Left lung (tissue), 8 donors: Measurements from ENCODE around the gene HCAR2. TPM values are rescaled to one million over a fixed set of nuclear protein-coding genes. Genes with fewer than 3 reads are reported as not detected.

ENCODE experiments used
- polyA plus RNA-seq, 6 donors: library from polyadenylated mRNA; unstranded; fragments of 120-200 nt; gene quantifications; one replicate each; pipeline ENCODE4 v1.2.1, GENCODE V29; 2013; ENCODE audit not compliant: insufficient read length in 6 of 6
- total RNA-seq, 2 donors: library from RNA; stranded (reverse); fragmentation: NEBNext Ultra II Directional; extraction: Animal tissue kit (Norgen Biotek cat#: 25700); gene quantifications; one replicate each; pipeline ENCODE4 v1.2.1, GENCODE V29; 2021
- donor health status: DM: no; HTN: yes; CAD: no.
- donor health status: DM: no; HTN: no; CAD: no.

The HCAR2 gene
- total and polyA plus RNA-seq, 8 donors = 0.10 to 5.1 (median 0.25) TPM

Other genes with a start within 250 kb of the HCAR2 start
- 10 to 100 TPM; 18.1 to 19.5 TPM for gene ZCCHC8, start 202.4 kb downstream of the HCAR2 start, total RNA-seq
- 10 to 100 TPM; 45.2 to 59.0 (median 50.8) TPM for gene ZCCHC8, start 202.4 kb downstream of the HCAR2 start, polyA plus RNA-seq
- gene RSRC2, start 176.4 kb downstream of the HCAR2 start, total RNA-seq = 10 to 100 TPM; 49.6 to 63.5 TPM
- gene RSRC2, start 176.4 kb downstream of the HCAR2 start, polyA plus RNA-seq = 100 to 1,000 TPM; 203 to 283 (median 213) TPM
- 10 to 100 TPM; 13.6 to 25.5 TPM for gene KNTC1, start 176.1 kb downstream of the HCAR2 start, total RNA-seq
- 10 to 100 TPM; 44.9 to 64.7 (median 57.2) TPM for gene KNTC1, start 176.1 kb downstream of the HCAR2 start, polyA plus RNA-seq
- gene HCAR3, start 13.5 kb upstream of the HCAR2 start, total RNA-seq = 1 to 10 TPM; 2.1 to 2.8 TPM
- gene HCAR3, start 13.5 kb upstream of the HCAR2 start, polyA plus RNA-seq = under 1 TPM in 4 of 6 donors, not detected in 2; 0.07 to 0.17 (median 0.15) TPM
- under 1 TPM; 0.47 to 0.55 TPM for gene HCAR1, start 27.5 kb upstream of the HCAR2 start, total RNA-seq
- under 1 TPM; 0.29 to 0.66 (median 0.57) TPM for gene HCAR1, start 27.5 kb upstream of the HCAR2 start, polyA plus RNA-seq
- 10 to 100 TPM; 35.7 to 36.5 TPM for gene DENR, start 49.5 kb upstream of the HCAR2 start, total RNA-seq
- 100 to 1,000 TPM in 1 of 6 donors, 10 to 100 TPM in 5; 83.4 to 102 (median 93.0) TPM for gene DENR, start 49.5 kb upstream of the HCAR2 start, polyA plus RNA-seq
- gene CCDC62, start 71.2 kb upstream of the HCAR2 start, total RNA-seq = 1 to 10 TPM in 1 of 2 donors, under 1 TPM in 1; 0.38 to 1.2 TPM
- under 1 TPM; 0.28 to 0.69 (median 0.35) TPM for gene CCDC62, start 71.2 kb upstream of the HCAR2 start, polyA plus RNA-seq
- gene HIP1R, start 132.1 kb upstream of the HCAR2 start, total RNA-seq = 10 to 100 TPM; 32.0 to 33.1 TPM
- 10 to 100 TPM; 23.7 to 36.7 (median 29.2) TPM for gene HIP1R, start 132.1 kb upstream of the HCAR2 start, polyA plus RNA-seq
- 10 to 100 TPM; 33.9 to 35.8 TPM for gene VPS37B, start 192.8 kb upstream of the HCAR2 start, total RNA-seq
- 10 to 100 TPM; 23.2 to 32.9 (median 26.4) TPM for gene VPS37B, start 192.8 kb upstream of the HCAR2 start, polyA plus RNA-seq